Activated CD4-positive, alpha-beta T cell treated with anti-CD3 and anti-CD28 coated beads, Interleukin-10, Interleukin-2, amounts not matched to agents 100 ng/mL and 50 ng/mL, durations not matched to agents 16 hours and 8 hours (primary cell): ENCODE measurements around the gene PHLDA1.
A peak's percentile ranks its signal among the peaks of the same experiment; 100 is the strongest.
"Not testable (repeated sequence)": the region's sequence is repeated elsewhere in the genome, so short reads cannot be mapped to it uniquely, and the experiment has no call there.

Experiments
- DNase-seq: peaks from one replicate; pipeline ENCODE4 v3.0.0-alpha.2; 2020

PHLDA1 gene

DNA sequence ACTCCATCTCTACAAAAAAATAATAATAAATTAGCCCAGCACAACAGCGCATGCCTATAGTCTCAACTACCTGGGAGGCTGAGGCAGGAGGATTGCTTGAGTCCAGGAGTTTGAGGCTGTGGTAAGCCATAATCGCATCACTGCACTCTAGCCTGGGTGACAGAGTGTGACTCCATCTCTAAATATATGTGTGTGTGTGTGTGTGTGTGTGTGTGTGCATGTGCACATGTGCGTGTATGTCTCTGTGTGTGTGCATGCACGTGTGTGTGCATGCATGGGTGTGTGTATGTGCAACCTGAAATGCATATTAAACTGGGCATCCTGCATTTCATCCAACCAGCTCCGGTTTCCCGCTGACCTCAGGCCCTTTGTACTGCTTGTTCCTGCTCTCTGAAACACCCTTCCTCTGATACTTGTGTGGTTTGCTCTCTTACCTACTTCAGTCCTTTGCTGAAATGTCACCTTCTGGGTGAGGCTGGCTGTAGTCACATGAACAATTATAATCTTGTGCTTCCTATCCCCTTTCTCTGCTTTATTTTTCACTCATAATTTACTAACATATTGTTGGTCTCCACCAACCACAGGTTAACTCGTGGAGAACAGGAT, 46.9 kb downstream of the PHLDA1 start:
- no peak for DNase-seq

GRCh38 chr12:75983851-75984250, 47.7 kb downstream of the PHLDA1 start:
- DNase-seq: not testable (repeated sequence)

DNA sequence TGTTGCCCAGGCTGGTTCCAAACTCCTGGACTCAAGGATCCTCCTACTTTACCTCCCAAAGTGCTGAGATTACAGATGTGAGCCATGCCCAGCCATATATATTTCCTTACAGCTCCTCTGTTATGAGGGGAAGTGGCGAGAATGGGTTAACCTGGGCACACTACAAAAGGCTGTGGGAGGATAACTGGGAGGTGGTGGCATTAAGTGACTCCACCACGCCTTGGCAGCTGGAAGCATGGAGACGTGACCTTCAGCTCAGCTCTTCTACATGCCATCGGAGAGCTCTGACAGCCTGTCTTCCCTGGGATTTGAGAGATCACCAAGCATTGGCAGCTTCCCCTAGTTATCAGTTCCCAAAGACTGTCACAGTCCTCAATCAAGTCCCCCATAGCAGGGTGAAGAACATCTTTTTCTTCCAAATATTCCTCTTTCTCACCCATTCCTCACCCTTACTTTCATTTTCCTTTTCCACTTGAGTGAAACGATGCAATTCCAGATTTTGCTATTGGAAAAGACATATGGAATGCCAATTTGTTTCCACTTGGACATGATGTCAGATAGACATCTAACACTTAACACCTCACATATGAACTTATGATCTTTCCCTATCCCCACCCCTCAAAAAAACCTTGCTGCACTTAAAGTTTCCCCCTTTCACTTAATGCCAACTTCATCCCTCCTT, 48.5 kb downstream of the PHLDA1 start:
- DNase-seq: no peak

DNA sequence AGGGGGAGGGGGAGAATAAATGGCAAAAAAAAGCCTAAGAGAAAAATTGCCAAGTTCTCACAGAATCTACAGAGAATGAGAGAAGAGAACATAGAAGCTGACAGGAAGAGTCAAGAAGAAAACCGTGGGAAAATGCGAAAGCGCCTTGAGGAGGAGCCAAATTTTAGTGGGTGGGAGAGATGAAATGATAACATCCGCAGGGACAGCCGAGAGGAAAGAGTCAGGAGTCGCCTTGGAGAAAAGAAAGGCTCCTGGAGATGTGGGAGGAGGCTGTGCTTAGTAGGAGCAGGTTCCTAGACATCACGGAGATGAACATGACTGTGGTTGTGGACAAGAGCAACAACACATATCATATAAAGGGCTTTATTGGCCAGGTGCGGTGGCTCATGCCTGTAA, 49.4 kb downstream of the PHLDA1 start:
- DNase-seq: no peak

DNA sequence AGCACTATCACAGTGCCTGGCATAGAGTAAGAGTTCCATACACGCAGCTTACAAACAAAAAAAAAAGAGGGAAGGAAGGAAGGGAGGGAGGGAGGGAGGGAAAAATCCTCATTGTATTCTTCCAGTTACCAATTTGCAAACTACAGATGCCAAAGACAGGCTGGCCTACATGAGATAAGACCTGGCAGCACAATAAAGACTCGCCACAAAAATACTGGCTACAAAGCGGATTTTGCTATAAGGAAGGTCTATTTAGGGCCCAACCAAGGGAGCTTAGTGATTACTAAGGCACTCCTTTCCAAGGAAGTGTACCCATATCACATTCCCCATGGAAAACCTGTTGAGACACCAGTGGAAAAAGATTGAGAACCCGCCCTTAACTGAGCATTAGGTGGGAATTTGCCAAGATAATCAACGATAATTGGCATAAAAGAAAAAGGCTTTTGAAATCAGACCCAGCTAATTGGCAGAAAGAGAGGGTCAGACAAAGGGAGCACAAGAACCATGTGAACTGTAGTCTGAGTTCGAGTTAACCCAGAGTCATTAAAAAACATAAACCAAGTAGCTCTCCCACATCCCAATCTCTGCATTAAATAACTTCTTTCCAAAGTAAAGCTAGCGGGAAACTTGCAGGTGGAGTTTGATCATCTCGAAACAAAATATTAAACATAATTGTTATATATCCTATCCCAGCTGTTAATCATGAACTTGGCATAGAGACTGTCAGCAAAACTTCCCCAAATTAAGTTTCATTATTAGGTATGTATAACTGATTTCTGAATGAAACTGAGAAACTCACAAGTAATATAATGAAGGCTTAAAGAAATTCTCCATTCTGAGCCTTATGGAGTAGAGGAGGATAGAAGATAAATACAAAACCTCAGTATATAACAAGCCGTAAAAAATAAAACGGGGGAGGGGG, 50.1 kb downstream of the PHLDA1 start:
- DNase-seq: no peak

- peak; percentile 90 for DNase-seq
Observed at GRCh38 chr12:75979181-75979580, 52.4 kb downstream of the PHLDA1 start.

- no peak for DNase-seq
Observed at GRCh38 chr12:75978677-75979076, 52.9 kb downstream of the PHLDA1 start.

DNA sequence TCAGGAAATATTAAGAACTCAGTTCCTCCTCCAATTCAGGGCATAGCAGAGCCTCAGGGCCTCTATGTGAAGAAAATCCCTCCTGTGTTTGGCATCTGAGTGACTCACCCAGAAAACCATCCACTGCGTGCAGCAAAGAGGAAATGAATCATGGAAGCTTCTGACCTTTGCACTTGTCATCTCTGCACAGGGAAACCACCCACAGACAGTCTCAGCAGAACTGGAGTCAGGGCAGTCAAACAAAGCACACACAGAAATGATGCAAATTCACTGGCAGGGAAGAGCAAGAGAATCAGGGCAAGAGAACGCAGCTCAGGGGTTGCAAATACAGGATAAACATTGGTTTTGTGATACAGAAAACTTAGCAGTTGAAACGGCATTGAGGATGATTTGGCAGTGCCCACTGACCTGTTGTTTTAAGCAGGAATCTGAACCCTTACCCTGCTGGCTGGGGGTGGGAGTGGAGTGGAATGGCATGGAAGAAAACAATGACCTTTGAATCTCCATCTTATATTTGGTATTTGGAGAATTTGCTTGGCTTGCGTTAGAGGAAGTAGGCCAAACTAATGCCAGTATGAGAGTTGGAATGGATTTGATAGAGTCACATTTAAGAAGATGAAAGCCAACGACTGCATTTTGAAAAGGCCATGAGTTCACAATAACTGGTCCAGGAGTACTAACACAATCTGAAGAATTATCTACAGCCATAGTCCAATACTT, 53.5 kb downstream of the PHLDA1 start:
- peak; percentile 97 for DNase-seq

DNA sequence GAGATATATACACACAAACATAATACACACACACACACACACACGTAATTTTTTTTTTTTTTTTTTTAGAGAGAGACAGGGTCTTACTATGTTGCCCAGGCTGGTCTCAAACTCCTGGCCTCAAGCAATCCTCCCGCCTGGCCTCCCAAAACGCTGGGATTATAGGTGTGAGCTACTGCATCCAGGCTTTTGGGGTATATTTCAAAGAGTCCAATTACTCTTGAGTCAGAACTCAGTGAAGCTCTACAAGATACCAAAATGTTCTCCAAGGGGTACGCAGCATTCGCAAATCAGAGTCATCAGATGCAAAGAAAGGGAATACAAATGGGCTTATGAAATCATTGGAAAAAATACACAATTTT, 54.0 kb downstream of the PHLDA1 start:
- no peak for DNase-seq

- no peak for DNase-seq
Observed at GRCh38 chr12:75976913-75977312, 54.7 kb downstream of the PHLDA1 start.

GRCh38 chr12:75976113-75976512, 55.5 kb downstream of the PHLDA1 start:
- no peak for DNase-seq

GRCh38 chr12:75975702-75976101, 55.9 kb downstream of the PHLDA1 start:
- DNase-seq: no peak
